ENCODE data around the gene RNF113A. TPM values are rescaled to one million over a fixed set of nuclear protein-coding genes. Genes with fewer than 3 reads are reported as not detected.

The RNF113A gene
- total RNA-seq, 4 donors from 2014 or later: 11.6 to 16.6 (median 15.6) TPM

Other genes with a start within 250 kb of the RNF113A start
- gene SEPTIN6, start 178.6 kb downstream of the RNF113A start, total RNA-seq: 100 to 1,000 TPM in 1 of 4 donors, 10 to 100 TPM in 2, 1 to 10 TPM in 1; 4.9 to 116 (median 15.5) TPM
- gene SOWAHD, start 113.1 kb downstream of the RNF113A start, total RNA-seq: 1 to 10 TPM in 3 of 4 donors, not detected in 1; 1.3 to 2.7 (median 2.5) TPM
- 1,000 to 10,000 TPM in 2 of 4 donors, 100 to 1,000 TPM in 2; 781 to 2,903 (median 945) TPM for gene RPL39, start 80.1 kb downstream of the RNF113A start, total RNA-seq
- 10 to 100 TPM in 2 of 4 donors, 1 to 10 TPM in 2; 5.3 to 28.9 (median 8.8) TPM for gene UPF3B, start 18.8 kb downstream of the RNF113A start, total RNA-seq
- gene NDUFA1, start 99 bp upstream of the RNF113A start, total RNA-seq: 100 to 1,000 TPM in 1 of 4 donors, 10 to 100 TPM in 3; 58.1 to 109 (median 68.7) TPM
- gene AKAP14, start 24.2 kb upstream of the RNF113A start, total RNA-seq: not detected
- gene NKAP, start 72.0 kb upstream of the RNF113A start, total RNA-seq: 10 to 100 TPM in 2 of 4 donors, 1 to 10 TPM in 2; 4.1 to 10.5 (median 7.7) TPM
- not detected for gene RHOXF2B, start 206.0 kb upstream of the RNF113A start, total RNA-seq
- 1 to 10 TPM in 2 of 4 donors, not detected in 2; 2.9 to 7.2 TPM for gene RHOXF1, start 244.2 kb upstream of the RNF113A start, total RNA-seq

Measured in Peyer's patch (tissue), 4 donors.